Muscle of arm (tissue), 12 donors: ENCODE measurements around the gene VWA8. TPM values are rescaled to one million over a fixed set of nuclear protein-coding genes. Genes with fewer than 3 reads are reported as not detected.
"Not testable (repeated sequence)": the region's sequence is repeated elsewhere in the genome, so short reads cannot be mapped to it uniquely, and the experiment has no call there.

Source experiments
- DNase-seq: peaks from one replicate; pipeline ENCODE4 v3.0.0-alpha.2; 2013
- polyA plus RNA-seq, 12 donors: library from polyadenylated mRNA; unstranded; fragments of 120-200 nt; gene quantifications; one replicate each; pipeline ENCODE4 v1.2.1, GENCODE V29; 2013; ENCODE audit not compliant: insufficient read length in 12 of 12

Gene VWA8
- polyA plus RNA-seq, 12 donors: 8.4 to 11.6 (median 10.4) TPM; not detected in 1

GRCh38 chr13:41925014-41925413, 35.9 kb downstream of the VWA8 start:
- DNase-seq: no peak

DNA sequence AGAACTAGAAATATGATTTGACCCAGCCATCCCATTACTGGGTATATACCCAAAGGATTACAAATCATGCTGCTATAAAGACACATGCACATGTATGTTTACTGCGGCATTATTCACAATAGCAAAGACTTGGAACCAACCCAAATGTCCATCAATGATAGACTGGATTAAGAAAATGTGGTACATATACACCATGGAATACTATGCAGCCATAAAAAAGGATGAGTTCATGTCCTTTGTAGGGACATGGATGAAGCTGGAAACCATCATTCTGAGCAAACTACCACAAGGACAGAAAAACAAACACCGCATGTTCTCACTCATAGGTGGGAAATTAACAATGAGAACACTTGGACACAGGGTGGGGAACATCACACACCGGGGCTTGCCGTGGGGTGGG, 38.0 kb downstream of the VWA8 start:
- not testable (repeated sequence) for DNase-seq

- no peak for DNase-seq
Observed at GRCh38 chr13:41919741-41920487, 41.0 kb downstream of the VWA8 start.

DNA sequence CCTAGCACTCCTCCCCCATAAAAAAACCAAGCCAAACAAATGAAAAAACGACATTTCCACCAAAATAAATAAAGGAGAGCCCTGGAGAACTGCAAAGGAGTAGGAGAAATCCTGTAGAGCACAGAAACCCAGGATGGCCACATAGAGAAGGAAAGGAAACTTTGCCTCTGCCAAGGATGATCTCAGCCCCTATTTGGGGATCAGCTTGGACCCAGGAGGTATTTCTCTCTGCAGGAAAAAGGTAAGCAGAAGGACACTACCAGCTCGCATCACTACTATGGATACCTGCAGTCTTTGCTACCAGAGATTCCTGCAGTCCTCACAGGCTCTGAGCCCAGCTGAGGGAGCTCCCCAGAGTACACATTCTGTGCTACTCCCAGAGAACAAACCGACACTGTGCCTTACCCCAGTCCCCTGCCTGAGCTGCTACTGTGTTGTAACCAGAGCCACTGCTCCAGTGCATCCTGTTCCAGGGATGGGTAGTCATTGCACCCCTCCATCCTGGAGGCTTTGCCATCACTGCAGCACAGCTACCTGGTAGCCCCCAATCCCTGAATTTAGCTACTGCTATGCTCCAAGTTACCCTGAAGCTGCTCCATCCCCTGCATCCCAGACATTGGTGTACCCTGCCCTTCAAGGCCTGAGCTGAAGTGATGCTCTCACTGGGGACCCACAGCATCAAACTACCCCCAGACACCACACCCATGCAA, 41.7 kb downstream of the VWA8 start:
- DNase-seq: peak; percentile 16

DNA sequence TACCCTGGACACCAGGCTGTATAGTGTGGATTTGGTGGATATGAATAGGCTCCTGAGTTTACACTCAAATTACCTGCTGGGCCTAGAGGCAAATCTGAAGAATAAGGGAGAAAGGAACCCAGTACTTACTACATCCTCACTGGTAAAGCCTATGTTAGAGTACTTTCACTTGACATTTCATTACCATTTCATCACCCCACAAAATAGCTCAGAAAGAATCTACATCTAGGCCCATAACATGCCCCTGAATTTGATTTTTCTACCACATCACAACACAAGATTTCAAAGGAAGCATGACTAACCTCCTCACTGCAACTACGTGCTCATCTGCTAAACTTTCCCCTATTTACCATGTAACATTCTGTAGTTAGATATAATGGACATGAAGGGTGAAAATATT, 43.3 kb downstream of the VWA8 start:
- no peak for DNase-seq

- DNase-seq: peak; percentile 68
Observed at GRCh38 chr13:41916173-41916954, 44.5 kb downstream of the VWA8 start.

- no peak for DNase-seq
Observed at GRCh38 chr13:41915081-41915480, 45.8 kb downstream of the VWA8 start.

GRCh38 chr13:41914552-41914951, 46.4 kb downstream of the VWA8 start:
- DNase-seq: no peak

DNA sequence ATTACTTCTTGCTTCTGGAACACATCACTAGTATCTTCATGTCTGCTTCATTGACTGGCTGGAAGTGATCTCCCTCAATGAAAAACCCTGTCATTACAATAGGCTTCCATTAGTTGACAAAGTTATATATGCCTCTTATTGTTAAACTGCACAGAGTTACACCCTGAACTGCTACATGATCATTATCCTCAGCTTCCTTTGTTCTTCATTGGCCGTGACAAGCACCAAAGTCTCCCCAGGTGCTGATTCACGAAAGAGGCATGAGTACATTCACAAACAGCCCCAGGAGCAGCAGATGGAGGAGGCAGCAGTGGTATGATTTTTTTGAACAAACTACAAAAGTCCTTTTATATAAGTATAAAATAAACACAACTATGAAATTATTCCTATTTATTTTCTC, 51.4 kb downstream of the VWA8 start:
- DNase-seq: no peak

- no peak for DNase-seq
Observed at GRCh38 chr13:41905600-41906254, 55.2 kb downstream of the VWA8 start.

- DNase-seq: no peak
Observed at GRCh38 chr13:41900918-41901317, 60.0 kb downstream of the VWA8 start.

- not testable (repeated sequence) for DNase-seq
Observed at GRCh38 chr13:41898411-41898810, 62.5 kb downstream of the VWA8 start.

DNA sequence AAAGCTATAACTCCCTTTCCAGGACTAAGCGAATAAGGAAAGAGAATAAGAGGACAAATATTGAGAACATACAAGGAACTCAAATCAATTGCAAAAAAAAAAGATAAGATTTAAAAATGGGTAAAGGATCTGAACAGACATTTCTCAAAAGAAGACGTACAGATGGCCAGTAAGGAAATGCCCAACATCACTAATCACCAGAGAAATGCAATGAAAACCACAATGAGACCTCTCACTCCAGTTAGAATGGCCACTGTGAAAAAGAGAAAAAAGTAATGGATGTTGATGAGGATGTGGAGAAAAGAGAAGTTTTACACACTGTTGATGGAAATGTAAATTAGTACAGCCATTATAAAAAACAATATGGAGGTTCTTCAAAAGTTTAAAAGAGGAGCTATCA, 63.8 kb downstream of the VWA8 start:
- DNase-seq: no peak

- no peak for DNase-seq
Observed at GRCh38 chr13:41895478-41895877, 65.4 kb downstream of the VWA8 start.

DNA sequence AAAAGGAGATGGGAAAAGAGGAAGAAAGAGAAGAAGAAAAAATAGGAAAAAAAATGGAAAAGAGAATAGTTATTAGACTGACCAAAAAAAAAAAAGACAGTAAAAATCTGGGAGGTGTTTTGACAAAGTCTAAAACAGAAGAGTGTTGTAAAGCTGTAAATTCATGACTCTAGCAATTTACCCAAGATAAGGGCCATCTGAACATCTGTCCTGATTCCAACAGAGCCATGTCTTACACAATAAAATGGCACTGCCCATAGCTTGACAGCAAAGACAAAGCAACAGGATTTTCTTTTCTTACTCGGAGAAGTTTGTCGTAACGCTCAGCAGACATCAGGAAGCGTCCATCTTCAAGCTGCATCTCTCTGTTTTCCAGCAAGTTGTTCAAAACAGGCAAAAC, 69.8 kb downstream of the VWA8 start:
- no peak for DNase-seq

- no peak for DNase-seq
Observed at GRCh38 chr13:41883147-41883546, 77.8 kb downstream of the VWA8 start.

GRCh38 chr13:41881890-41882289, 79.0 kb downstream of the VWA8 start:
- not testable (repeated sequence) for DNase-seq

DNA sequence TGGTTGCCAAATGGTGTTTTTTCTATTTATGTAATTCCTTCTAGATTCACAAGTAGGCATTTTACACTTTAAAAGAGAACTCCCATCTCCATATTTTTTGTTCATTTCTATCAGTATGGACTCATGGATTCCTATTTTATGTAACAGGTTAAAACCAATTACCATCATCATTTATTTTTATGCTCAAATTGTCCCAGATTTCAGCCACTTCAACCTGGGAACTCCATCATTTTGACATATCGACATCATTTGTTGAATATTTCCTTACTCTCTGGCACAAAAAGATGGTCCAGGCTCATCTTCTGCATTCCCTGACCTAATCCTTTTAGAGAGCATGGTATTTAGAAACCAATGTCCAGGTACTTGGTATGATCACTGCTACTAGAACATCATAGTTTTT, 79.9 kb downstream of the VWA8 start:
- DNase-seq: no peak

DNA sequence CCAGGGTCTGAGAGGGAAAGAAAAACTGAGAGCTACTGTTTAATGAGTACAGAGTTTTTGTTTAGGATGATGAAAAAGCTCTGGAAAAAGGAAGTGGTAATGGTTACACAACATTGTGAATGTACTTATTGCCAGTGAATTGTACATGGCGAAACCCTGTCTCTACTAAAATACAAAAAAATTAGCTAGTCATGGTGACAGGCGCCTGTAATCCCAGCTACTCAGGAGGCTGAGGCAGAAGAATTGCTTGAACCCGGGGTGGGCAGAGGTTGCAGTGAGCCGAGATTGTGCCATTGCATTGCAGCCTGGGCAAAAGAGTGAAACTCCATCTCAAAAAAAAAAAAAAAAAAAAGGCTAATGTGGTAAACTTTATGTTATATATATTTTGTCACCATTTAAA, 96.3 kb downstream of the VWA8 start:
- DNase-seq: no peak

GRCh38 chr13:41862659-41863058, 98.2 kb downstream of the VWA8 start:
- not testable (repeated sequence) for DNase-seq

- DNase-seq: no peak
Observed at GRCh38 chr13:41859565-41859964, 101.3 kb downstream of the VWA8 start.

DNA sequence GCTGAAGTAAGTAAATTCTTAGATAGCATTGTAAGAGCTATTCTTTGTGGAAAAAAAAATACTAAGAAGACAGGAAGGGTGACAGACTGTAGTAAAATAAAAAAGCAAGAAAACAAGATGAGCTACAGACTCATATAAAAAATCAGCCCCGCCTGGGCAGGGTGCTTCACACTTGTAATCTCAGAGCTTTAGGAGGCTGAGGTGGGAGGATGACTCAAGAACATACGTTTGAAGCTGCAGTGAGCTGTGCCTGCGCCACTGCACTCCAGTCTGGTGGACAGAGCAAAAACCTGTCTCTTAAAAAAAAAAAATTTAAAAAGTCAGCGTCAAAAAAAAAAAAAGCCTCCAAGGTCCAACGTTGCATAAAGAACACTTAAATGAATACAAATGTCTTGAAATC, 102.1 kb downstream of the VWA8 start:
- DNase-seq: no peak
